ENCODE results near the gene SLC30A7.

SLC30A7 gene

GRCh38 chr1:101026430-101026788, 130.5 kb downstream of the SLC30A7 start:
- no peak for DNase-seq (ENCODE audit: extremely low read depth, low read depth)
- H3K4me3 ChIP-seq (replicated peaks; ENCODE audit: low read depth, low read length), result peak overlapping the region; percentile 87
- TF ChIP-seq CTCF (IDR thresholded peaks at IDR 0.05; ENCODE audit: low read depth, low read length, missing control alignments), result no peak

DNA sequence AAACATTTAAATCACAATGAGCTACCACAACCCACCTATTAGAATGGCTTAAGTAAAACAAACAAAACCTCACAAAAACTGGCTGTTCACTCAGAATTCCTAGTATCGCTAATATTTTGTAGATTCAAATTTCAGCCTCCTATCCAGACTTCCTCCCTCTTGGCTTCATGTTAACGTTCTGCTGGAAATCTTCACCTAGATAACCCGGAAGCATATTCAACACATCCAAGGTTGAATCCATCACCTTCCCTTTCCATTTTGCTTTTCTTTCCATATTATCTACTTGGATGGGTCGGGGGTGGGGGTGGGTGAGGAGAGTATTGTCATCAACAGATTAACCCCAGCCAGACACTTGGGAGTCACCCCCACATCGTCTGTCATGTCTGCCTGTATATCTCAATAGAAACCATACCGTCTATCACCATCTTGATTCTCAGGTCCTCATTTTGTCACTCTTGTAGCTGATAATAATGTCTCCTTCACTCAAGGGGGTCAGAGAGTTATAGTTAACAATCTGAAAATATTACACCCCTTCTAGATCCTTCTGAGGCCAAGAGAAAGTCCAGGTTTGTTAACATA, 131.4 kb downstream of the SLC30A7 start:
- DNase-seq (ENCODE audit: extremely low read depth, low read depth), result no peak
- no peak overlapping the region; the same call in 1 of the 2 replicates for H3K4me3 ChIP-seq (replicated peaks; ENCODE audit: low read depth, low read length)
- TF ChIP-seq CTCF (IDR thresholded peaks at IDR 0.05; ENCODE audit: low read depth, low read length, missing control alignments), result no peak

GRCh38 chr1:101028466-101028865, 132.6 kb downstream of the SLC30A7 start:
- TF ChIP-seq CTCF (IDR thresholded peaks at IDR 0.05; ENCODE audit: low read depth, low read length, missing control alignments), result no peak
- no peak for DNase-seq (ENCODE audit: extremely low read depth, low read depth)
- H3K4me3 ChIP-seq (replicated peaks; ENCODE audit: low read depth, low read length), result no peak overlapping the region

GRCh38 chr1:101029184-101029583, 133.3 kb downstream of the SLC30A7 start:
- TF ChIP-seq CTCF (IDR thresholded peaks at IDR 0.05; ENCODE audit: low read depth, low read length, missing control alignments), result no peak
- no peak for DNase-seq (ENCODE audit: extremely low read depth, low read depth)
- no peak overlapping the region for H3K4me3 ChIP-seq (replicated peaks; ENCODE audit: low read depth, low read length)

DNA sequence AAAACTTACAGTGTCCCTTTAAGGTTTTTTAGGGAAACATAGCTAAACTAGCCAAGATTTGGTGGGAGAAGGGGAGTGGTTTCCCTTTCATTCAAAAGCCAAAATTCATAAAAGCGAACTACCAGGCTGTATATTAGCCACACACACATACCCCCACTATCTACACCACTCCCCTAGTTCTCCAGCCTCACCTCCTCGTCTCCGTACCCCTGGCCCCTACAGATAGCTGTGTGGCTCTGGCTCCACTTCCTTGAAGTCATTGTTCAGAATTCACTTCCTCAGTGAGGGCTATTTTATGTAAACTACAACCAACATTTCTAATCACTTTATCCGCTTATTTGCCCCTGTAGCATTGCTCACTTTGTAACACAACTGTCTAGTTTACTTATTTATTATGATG, 135.0 kb downstream of the SLC30A7 start:
- DNase-seq (ENCODE audit: extremely low read depth, low read depth), result no peak
- H3K4me3 ChIP-seq (replicated peaks; ENCODE audit: low read depth, low read length), result no peak overlapping the region
- TF ChIP-seq CTCF (IDR thresholded peaks at IDR 0.05; ENCODE audit: low read depth, low read length, missing control alignments), result no peak
